Thyroid gland (tissue), 4 donors: ENCODE results near the gene KLHL42. TPM values are rescaled to one million over a fixed set of nuclear protein-coding genes. Genes with fewer than 3 reads are reported as not detected.

Source experiments
- DNase-seq, 2 donors: peaks; one replicate each; pipeline ENCODE4 v3.0.0-alpha.2; 2019
- H3K27ac ChIP-seq, 3 donors: fragments of 200-600 bp; sonication (generic); 1 replicate in 2 of 3; 2 replicates in 1 of 3; pipeline ENCODE4 v1.5.1; 2016 to 2019; ENCODE audit warnings: mild to moderate bottlenecking in 1 of 3, moderate library complexity in 1 of 3
- H3K27me3 ChIP-seq: fragments of 200-600 bp; sonication (generic); one replicate; pipeline ENCODE4 v1.5.1; 2019
- H3K36me3 ChIP-seq, 2 donors: fragments of 200-600 bp; sonication (generic); one replicate each; pipeline ENCODE4 v1.5.1; 2016 to 2019
- H3K4me1 ChIP-seq, 2 donors: fragments of 200-600 bp; sonication (generic); one replicate each; pipeline ENCODE4 v1.5.1; 2017 to 2019
- H3K4me3 ChIP-seq, 3 donors: fragments of 200-600 bp; sonication (generic); replicated peaks in 1 of 3; 1 replicate in 2 of 3; 2 replicates in 1 of 3; pipeline ENCODE4 v1.5.1; 2016; ENCODE audit warnings: mild to moderate bottlenecking in 1 of 3
- H3K9me3 ChIP-seq: fragments of 200-600 bp; sonication (generic); one replicate; pipeline ENCODE4 v1.5.1; 2017
- POLR2A ChIP-seq, 2 donors: fragments of 450-650 bp; IDR thresholded peaks; one replicate each; pipeline ENCODE4 v1.6.1; 2017; ENCODE audit warnings: antibody characterized with exemption in 2 of 2, mild to moderate bottlenecking in 2 of 2, moderate library complexity in 1 of 2
- WGBS, 2 donors: methylation state at CpG; one replicate each; pipeline ENCODE4 v1.1.5; 2017; 5-methylcytosine and 5-hydroxymethylcytosine counted together
- intact Hi-C: fragments of 100-400 bp; cut with DNase I; formaldehyde crosslinking; loops from one replicate; pipeline ENCODE4 v1.15.1; 2023
- total RNA-seq, 4 donors: library from RNA; depleted of rRNA; stranded (reverse); fragments of >200 nt; gene quantifications; one replicate each; pipeline ENCODE4 v1.2.3, GENCODE V29; 2016
- TF ChIP-seq, protein P1 (sequence below), 6 experiments: fragments of 200-600 bp in 3 of 6; fragments of 450-650 bp in 3 of 6; sonication (generic) in 3 of 6; IDR thresholded peaks; one replicate each; pipeline ENCODE4 v1.5.1; 2016 to 2019; ENCODE audit warnings: antibody characterized with exemption in 6 of 6, mild to moderate bottlenecking in 2 of 6, inconsistent platforms in 1 of 6, moderate library complexity in 1 of 6

The KLHL42 gene
- total RNA-seq, 4 donors from 2014 or later, result 18.8 to 43.9 (median 22.7) TPM

- Histone ChIP-seq H3K36me3 (no peaks in the 10 kb centered on the region), H3K4me3 (no peak overlapping the region), H3K9me3 (no peaks in the 10 kb centered on the region), H3K27ac (no peak overlapping the region), H3K27me3 (no peaks in the 10 kb centered on the region), H3K4me1 (no peaks in the 10 kb centered on the region)
- WGBS, 2 donors, result 63 to 69% methylated on average over 8 of the region's 8 CpGs
- TF ChIP-seq POLR2A (IDR thresholded peaks at IDR 0.05), result no peak
- TF ChIP-seq, protein P1, sequence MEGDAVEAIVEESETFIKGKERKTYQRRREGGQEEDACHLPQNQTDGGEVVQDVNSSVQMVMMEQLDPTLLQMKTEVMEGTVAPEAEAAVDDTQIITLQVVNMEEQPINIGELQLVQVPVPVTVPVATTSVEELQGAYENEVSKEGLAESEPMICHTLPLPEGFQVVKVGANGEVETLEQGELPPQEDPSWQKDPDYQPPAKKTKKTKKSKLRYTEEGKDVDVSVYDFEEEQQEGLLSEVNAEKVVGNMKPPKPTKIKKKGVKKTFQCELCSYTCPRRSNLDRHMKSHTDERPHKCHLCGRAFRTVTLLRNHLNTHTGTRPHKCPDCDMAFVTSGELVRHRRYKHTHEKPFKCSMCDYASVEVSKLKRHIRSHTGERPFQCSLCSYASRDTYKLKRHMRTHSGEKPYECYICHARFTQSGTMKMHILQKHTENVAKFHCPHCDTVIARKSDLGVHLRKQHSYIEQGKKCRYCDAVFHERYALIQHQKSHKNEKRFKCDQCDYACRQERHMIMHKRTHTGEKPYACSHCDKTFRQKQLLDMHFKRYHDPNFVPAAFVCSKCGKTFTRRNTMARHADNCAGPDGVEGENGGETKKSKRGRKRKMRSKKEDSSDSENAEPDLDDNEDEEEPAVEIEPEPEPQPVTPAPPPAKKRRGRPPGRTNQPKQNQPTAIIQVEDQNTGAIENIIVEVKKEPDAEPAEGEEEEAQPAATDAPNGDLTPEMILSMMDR (IDR thresholded peaks at IDR 0.05), result no peak
- no peak for DNase-seq
- intact Hi-C loops, result no loop called here
Observed at GRCh38 chr12:27807063-27807703, 27.1 kb downstream of the KLHL42 start.

GRCh38 chr12:27808841-27809240 lies 28.8 kb downstream of the KLHL42 start:
- intact Hi-C loops, result no loop called here
- H3K27ac ChIP-seq, result no peak overlapping the region
- TF ChIP-seq POLR2A (IDR thresholded peaks at IDR 0.05), result no peak
- TF ChIP-seq, protein P1 (IDR thresholded peaks at IDR 0.05), result no peak
- WGBS, 2 donors, result 62 to 68% methylated on average over 6 of the region's 6 CpGs
- no peak overlapping the region for H3K4me3 ChIP-seq
- no peaks in the 10 kb centered on the region for H3K36me3 ChIP-seq
- no peaks in the 10 kb centered on the region for H3K27me3 ChIP-seq
- no peaks in the 10 kb centered on the region for H3K4me1 ChIP-seq
- no peak for DNase-seq
- no peaks in the 10 kb centered on the region for H3K9me3 ChIP-seq

DNA sequence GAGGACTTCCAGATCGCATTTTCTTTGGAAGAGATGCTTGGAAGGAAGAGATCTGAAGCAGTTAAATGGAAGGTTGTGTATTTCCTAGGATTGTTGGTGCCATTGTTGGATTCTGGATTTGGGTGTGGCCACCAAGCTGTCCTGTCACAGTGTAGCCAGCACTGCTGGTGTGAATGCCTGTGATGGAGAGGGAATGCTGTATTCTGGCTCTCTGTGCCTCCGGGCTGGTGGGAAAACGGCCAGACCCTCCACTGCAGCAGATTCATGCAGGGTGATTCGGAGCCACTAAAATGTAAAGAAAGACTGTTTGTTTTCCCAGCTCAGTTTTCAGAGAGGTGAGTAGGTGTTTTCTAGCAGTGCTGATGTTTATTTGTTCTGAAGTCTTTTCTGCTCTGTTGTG lies 30.7 kb downstream of the KLHL42 start:
- WGBS, 2 donors, result 42 to 56% methylated on average over 4 of the region's 4 CpGs
- Histone ChIP-seq H3K4me3 (no peak overlapping the region), H3K27me3 (no peaks in the 10 kb centered on the region), H3K27ac (no peak overlapping the region), H3K9me3 (no peaks in the 10 kb centered on the region), H3K4me1 (no peaks in the 10 kb centered on the region), H3K36me3 (no peaks in the 10 kb centered on the region)
- intact Hi-C loops, result loop anchor here (10.0 kb wide), 1 partner anchor 76 kb away; no protein-coding TSS in a partner anchor
- TF ChIP-seq, protein P1 (IDR thresholded peaks at IDR 0.05), result no peak
- no peak for DNase-seq

GRCh38 chr12:27812502-27812901 lies 32.5 kb downstream of the KLHL42 start:
- no peaks in the 10 kb centered on the region for H3K27me3 ChIP-seq
- WGBS, 2 donors, result 73 to 85% methylated on average over 6 of the region's 6 CpGs
- H3K4me1 ChIP-seq, result no peaks in the 10 kb centered on the region
- H3K27ac ChIP-seq, result no peak overlapping the region
- H3K36me3 ChIP-seq, result no peaks in the 10 kb centered on the region
- no peaks in the 10 kb centered on the region for H3K9me3 ChIP-seq
- intact Hi-C loops, result loop anchor here (10.0 kb wide), 1 partner anchor 78 kb away; no protein-coding TSS in a partner anchor
- no peak for DNase-seq
- TF ChIP-seq, protein P1 (IDR thresholded peaks at IDR 0.05), result no peak
- no peak for TF ChIP-seq POLR2A (IDR thresholded peaks at IDR 0.05)
- H3K4me3 ChIP-seq, result no peak overlapping the region

DNA sequence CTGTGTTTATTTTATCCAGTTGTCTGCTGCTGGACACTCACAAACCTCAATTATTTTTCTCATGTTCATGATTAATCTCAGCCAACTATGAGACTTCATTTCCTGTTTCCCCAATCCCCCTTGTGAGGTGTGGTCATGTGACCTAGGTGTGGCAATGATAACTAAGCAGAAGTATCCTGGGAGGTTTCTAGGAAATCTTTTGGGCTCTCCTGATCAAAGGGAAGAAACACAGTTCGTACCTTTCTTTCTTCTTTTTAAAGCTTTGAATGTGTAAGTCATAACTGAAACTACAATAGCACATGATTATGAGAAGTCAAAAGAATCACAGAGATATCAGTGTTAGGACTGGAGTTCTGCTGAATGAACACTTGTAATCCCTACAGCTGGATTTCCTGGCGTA lies 34.4 kb downstream of the KLHL42 start:
- TF ChIP-seq, protein P1 (IDR thresholded peaks at IDR 0.05), result no peak
- no peak for TF ChIP-seq POLR2A (IDR thresholded peaks at IDR 0.05)
- WGBS, 2 donors, result 76 to 81% methylated on average over 2 of the region's 2 CpGs
- no peaks in the 10 kb centered on the region for H3K27me3 ChIP-seq

More for the DNA sequence above, 34.4 kb downstream of the KLHL42 start:
- H3K4me3 ChIP-seq, result no peak overlapping the region
- no peak for DNase-seq
- no peak overlapping the region for H3K27ac ChIP-seq
- H3K9me3 ChIP-seq, result no peaks in the 10 kb centered on the region
- H3K36me3 ChIP-seq, result no peaks in the 10 kb centered on the region
- H3K4me1 ChIP-seq, result no peaks in the 10 kb centered on the region
- intact Hi-C loops, result loop anchor here (10.0 kb wide), 1 partner anchor 80 kb away; no protein-coding TSS in a partner anchor
